K562 treated with DMSO at 1 percent for 12 hours (cell line): ENCODE data around the gene RPL13. TPM values are rescaled to one million over a fixed set of nuclear protein-coding genes. Genes with fewer than 3 reads are reported as not detected.

Experiments used
- total RNA-seq: library from RNA; unstranded; fragments of 300-600 nt; gene quantifications from 2 replicates; pipeline ENCODE4 v1.2.3, GENCODE V29; 2022; ENCODE audit not compliant: insufficient read depth

The RPL13 gene
- 10,267 and 15,209 TPM in 2 replicates for total RNA-seq

DNA sequence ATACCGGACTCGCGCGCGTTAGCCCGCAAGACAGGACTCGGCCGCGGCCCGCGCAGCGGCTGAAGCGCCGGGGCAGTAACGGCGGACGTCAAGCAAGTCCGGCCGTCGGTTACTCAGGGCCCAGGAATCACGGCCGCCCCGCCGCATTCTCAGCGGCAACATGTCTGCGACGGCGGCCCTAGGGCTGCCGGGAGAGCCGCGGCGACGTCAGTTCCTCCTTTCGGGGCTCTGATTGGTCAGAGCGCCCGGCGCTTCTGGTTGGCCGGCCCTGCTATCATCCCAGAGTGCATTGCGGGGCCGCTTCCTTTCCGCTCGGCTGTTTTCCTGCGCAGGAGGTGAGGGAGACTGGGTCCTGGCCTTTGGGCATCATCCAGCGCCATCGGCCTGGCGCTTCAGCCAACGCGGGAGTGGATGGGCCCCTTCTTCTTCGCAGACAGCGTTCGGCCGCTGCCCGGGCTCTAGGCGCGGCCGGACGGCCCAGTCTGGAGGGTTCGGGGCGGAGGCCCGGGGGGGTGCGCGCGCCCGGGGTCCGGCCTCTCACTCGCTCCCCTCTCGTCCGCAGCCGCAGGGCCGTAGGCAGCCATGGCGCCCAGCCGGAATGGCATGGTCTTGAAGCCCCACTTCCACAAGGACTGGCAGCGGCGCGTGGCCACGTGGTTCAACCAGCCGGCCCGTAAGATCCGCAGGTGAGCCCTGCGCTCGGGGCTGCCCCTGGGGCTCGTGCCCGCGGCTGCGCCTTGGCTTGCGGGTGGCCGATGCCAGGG is at the start of gene RPL13:
RPL13 (plus strand) TSS at position 305 of the 764 bp plus-strand sequence; CDS start at position 583, 278 bp downstream.

DNA sequence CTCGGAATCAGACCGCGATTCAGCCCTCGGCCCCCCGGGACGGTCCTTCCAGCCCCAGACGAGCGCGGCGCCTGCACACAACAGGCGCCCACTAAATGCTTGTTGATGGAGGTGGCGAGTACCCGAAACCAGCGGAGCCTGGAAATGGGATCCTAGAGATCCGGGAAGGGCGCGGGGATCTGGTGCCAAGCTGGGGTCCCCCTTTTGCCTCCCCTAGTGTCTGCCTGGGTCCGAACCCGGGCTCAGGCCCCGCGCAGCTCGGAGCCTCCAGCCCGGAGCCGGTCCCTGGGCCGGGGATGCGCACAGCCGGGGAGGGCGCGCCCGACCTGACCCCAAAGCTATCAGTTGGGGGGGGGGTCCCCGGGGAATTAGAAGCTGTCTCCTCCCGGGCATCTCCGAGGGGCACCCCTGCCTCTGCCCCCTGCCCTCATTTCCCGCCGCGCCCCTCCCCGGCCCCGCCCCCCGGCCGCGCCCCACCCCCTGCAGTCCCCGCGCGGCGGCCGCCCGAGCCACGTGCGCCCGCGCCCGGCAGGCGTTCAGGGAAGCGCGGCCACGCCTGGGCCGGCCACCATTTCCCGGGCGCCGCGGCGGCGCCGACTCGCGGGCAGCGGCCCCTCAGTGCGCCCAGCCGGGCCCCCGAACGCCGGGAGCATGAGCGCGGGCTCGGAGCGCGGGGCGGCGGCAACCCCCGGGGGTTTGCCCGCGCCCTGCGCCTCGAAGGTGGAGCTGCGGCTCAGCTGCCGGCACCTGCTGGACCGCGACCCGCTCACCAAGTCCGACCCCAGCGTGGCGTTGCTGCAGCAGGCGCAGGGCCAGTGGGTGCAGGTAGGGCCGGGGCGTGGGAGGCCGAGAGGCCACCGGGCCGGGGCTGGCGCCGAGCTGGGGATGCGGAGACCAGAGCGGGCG is 15.0 kb downstream of the RPL13 start, which contains the start of gene CPNE7:
CPNE7 (plus strand) TSS at position 512 of the 906 bp plus-strand sequence; CDS start at position 652, 140 bp downstream.

GRCh38 chr16:89613231-89613953 is 52.9 kb downstream of the RPL13 start, which contains the start of gene DPEP1:
TSS of gene DPEP1 (plus strand) at chr16:89613642. CDS start at chr16:89630411, 16,769 bp downstream.

Other genes with a start within 250 kb of the RPL13 start
- gene ANKRD11, start 70.1 kb upstream of the RPL13 start, total RNA-seq, result 50.3 and 133 TPM in 2 replicates
- gene SPG7, start 52.3 kb upstream of the RPL13 start, total RNA-seq, result 39.4 and 73.6 TPM in 2 replicates
- gene CPNE7, start 15.1 kb downstream of the RPL13 start, total RNA-seq, result 3.2 and 5.6 TPM in 2 replicates
- gene DPEP1, start 53.0 kb downstream of the RPL13 start, total RNA-seq, result not detected in 2 replicates
- 68.6 and 80.1 TPM in 2 replicates for gene CHMP1A, start 97.0 kb downstream of the RPL13 start, total RNA-seq
- gene SPATA33, start 97.2 kb downstream of the RPL13 start, total RNA-seq, result 6.8 and 13.6 TPM in 2 replicates
- gene CDK10, start 126.0 kb downstream of the RPL13 start, total RNA-seq, result 26.6 and 30.6 TPM in 2 replicates
- gene SPATA2L, start 141.0 kb downstream of the RPL13 start, total RNA-seq, result 14.1 and 23.0 TPM in 2 replicates
- 11.6 and 16.6 TPM in 2 replicates for gene VPS9D1, start 160.2 kb downstream of the RPL13 start, total RNA-seq
- gene ZNF276, start 160.9 kb downstream of the RPL13 start, total RNA-seq, result 10.0 and 23.6 TPM in 2 replicates